Activated CD8-positive, alpha-beta T cell treated with anti-CD3 and anti-CD28 coated beads, Interleukin-2, amount 10 ng/mL, durations not matched to agents 7 days and 5 days (primary cell): ENCODE measurements around the gene METTL17. TPM values are rescaled to one million over a fixed set of nuclear protein-coding genes. Genes with fewer than 3 reads are reported as not detected.
"Not testable (repeated sequence)": the region's sequence is repeated elsewhere in the genome, so short reads cannot be mapped to it uniquely, and the experiment has no call there.

Experiments
- ATAC-seq: fragments of 150-1000 bp; cut with Tn5 transposase; one replicate; pipeline ENCODE4 v1.10.0; 2021; ENCODE audit warnings: moderate library complexity
- CTCF ChIA-PET: fragments of 350-600 bp; sonication (Branson Sonifier 250); formaldehyde crosslinking; loops from one replicate; lab custom pipeline; 2021; ENCODE audit warnings: antibody characterized with exemption; lab: Charles Lee
- POLR2A ChIA-PET: fragments of 350-600 bp; sonication (Branson Sonifier 250); formaldehyde crosslinking; loops from one replicate; lab custom pipeline; 2021; ENCODE audit warnings: antibody characterized with exemption; lab: Charles Lee
- DNase-seq: peaks from one replicate; pipeline ENCODE4 v3.0.0-alpha.2; 2020
- H3K27ac Mint-ChIP-seq: one replicate; pipeline ENCODE4 v1.8.0; 2021; ENCODE audit warnings: mild to moderate bottlenecking, mixed read lengths
- H3K27me3 Mint-ChIP-seq: one replicate; pipeline ENCODE4 v1.8.0; 2021; ENCODE audit warnings: low read depth, mixed read lengths
- H3K36me3 Mint-ChIP-seq: one replicate; pipeline ENCODE4 v1.8.0; 2021; ENCODE audit warnings: low read depth, mixed read lengths
- H3K4me1 Mint-ChIP-seq: one replicate; pipeline ENCODE4 v1.8.0; 2021; ENCODE audit warnings: low read depth, mixed read lengths
- H3K4me3 Mint-ChIP-seq: one replicate; pipeline ENCODE4 v1.8.0; 2021; ENCODE audit warnings: mild to moderate bottlenecking, mixed read lengths
- H3K9me3 Mint-ChIP-seq: one replicate; pipeline ENCODE4 v1.8.0; 2022; ENCODE audit warnings: mixed read lengths; ENCODE audit not compliant: insufficient read depth
- total RNA-seq, 2 experiments: library from RNA; stranded (reverse); gene quantifications; one replicate each; pipeline ENCODE4 v1.2.3, GENCODE V29; 2021

Gene METTL17
- total RNA-seq, 2 experiments from 2014 or later, result 97.5 to 103 TPM

GRCh38 chr14:20997115-20997514 lies 7.3 kb downstream of the METTL17 start:
- POLR2A ChIA-PET, result no interaction called here
- CTCF ChIA-PET, result interaction anchor here (1.0 to 11.9 kb wide), 5 partner anchors 8 to 108 kb away, joined by 3 to 126 read pairs (median 13); no protein-coding TSS in a partner anchor
- ATAC-seq (no peak), DNase-seq (no peak)
- Mint-ChIP-seq H3K4me1 (peaks cover 17% of the 10 kb centered on the region), H3K36me3 (peaks cover 47% of the 10 kb centered on the region), H3K27ac (no peak overlapping the region), H3K9me3 (no peaks in the 10 kb centered on the region), H3K27me3 (no peaks in the 10 kb centered on the region), H3K4me3 (no peak overlapping the region)

- Mint-ChIP-seq H3K27me3 (no peaks in the 10 kb centered on the region), H3K9me3 (no peaks in the 10 kb centered on the region), H3K27ac (no peak overlapping the region), H3K4me1 (peaks cover 15% of the 10 kb centered on the region), H3K4me3 (no peak overlapping the region), H3K36me3 (peaks cover 46% of the 10 kb centered on the region)
- POLR2A ChIA-PET, result interaction anchor here (0.5 kb wide), 1 partner anchor 9 kb away, joined by 4 read pairs; no protein-coding TSS in a partner anchor
- DNase-seq, result no peak
- CTCF ChIA-PET, result interaction anchor here (1.0 to 11.9 kb wide), 5 partner anchors 8 to 108 kb away, joined by 3 to 126 read pairs (median 13); no protein-coding TSS in a partner anchor
- ATAC-seq, result no peak
Measured at GRCh38 chr14:20997564-20997963, 7.8 kb downstream of the METTL17 start.

DNA sequence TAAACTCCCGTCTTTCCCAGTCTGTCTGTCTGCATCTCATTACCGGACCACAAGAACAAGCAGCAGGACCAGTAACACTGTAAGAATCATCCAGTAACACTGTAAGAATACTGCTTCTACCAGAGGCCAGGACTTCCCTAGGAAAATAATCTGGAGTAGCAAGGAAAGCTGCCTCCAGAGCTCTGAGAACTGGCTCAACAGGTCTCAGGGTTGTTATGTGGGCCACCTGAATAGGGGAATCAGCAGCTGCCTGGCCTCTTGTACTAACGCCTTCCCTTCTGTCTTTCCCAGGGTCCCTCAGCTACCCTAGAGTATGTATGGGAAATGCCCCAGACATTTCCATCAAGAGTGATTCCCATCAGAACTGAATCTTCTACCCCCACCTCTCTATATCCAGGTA lies 8.4 kb downstream of the METTL17 start:
- Mint-ChIP-seq H3K4me1 (peaks cover 13% of the 10 kb centered on the region), H3K27ac (peak overlapping the region; percentile 51), H3K27me3 (no peaks in the 10 kb centered on the region), H3K9me3 (no peaks in the 10 kb centered on the region), H3K36me3 (peaks cover 42% of the 10 kb centered on the region), H3K4me3 (no peak overlapping the region)
- no peak for DNase-seq
- CTCF ChIA-PET, result interaction anchor here (1.2 to 11.9 kb wide), 4 partner anchors 17 to 107 kb away, joined by 3 to 126 read pairs (median 16); no protein-coding TSS in a partner anchor
- no peak for ATAC-seq
- POLR2A ChIA-PET, result no interaction called here

DNA sequence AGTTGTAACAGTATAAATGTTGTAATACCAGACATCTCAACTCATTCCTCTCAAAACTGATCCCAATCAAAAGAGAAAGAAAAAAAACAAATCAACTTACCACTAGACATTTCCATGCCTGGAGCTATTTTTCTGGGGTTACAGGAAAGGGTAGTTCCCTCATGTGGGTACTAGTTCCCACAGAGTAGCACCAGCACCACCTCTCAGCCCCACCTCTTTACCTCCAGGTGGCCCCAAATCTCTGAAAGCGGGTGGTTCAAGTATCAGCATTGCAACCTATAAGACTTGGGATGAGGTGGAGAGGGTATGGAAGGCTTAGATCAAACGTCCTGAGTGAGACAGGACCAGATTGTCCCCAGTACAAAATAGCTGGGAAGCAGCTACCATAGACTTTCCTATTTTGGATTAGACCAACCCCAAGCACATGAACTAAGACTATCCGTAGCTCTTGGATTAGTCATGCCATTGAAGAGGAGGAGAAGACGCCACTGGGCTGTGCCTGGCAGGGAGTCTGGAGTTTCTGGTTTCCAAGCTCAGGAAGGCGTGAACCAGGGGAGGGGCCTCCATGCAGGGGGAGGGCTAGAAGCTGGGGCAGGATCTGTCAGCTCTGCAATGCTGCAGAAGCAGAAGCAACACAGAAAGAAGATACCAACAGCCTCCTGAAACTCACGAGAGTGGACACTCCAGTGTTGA lies 9.0 kb downstream of the METTL17 start, which contains the start of gene SLC39A2:
TSS of gene SLC39A2 (plus strand) at position 620 of the 693 bp plus-strand sequence. CDS start 154 bp downstream, outside the sequence.
- peak; percentile 20 for ATAC-seq
- Mint-ChIP-seq H3K27me3 (no peaks in the 10 kb centered on the region), H3K36me3 (peaks cover 39% of the 10 kb centered on the region), H3K4me1 (peaks cover 12% of the 10 kb centered on the region), H3K27ac (peak within 1 kb of the TSS; percentile 51), H3K4me3 (no peak within 1 kb of the TSS), H3K9me3 (no peaks in the 10 kb centered on the region)
- POLR2A ChIA-PET, result no interaction called here
- DNase-seq, result no peak
- CTCF ChIA-PET, result interaction anchor here (1.2 to 11.9 kb wide), 4 partner anchors 17 to 106 kb away, joined by 3 to 126 read pairs (median 16); no protein-coding TSS in a partner anchor

DNA sequence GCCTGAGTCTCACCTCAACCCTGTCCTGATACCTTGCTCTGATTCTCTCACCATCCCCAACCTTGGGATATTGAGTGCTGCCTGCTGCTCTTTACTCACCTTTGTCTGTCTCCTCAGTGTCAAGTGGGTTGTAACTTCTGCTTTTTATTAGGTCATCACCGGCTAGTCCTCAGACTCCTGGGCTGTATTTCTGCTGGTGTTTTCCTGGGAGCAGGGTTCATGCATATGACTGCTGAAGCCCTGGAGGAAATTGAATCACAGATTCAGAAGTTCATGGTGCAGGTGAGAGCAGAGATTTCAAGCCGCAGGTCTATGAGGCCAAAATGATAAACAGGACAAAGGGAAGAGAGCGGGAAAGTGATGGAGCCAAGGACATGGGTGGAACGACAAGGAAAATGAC lies 9.8 kb downstream of the METTL17 start:
- Mint-ChIP-seq H3K4me1 (peaks cover 12% of the 10 kb centered on the region), H3K9me3 (no peaks in the 10 kb centered on the region), H3K36me3 (peaks cover 33% of the 10 kb centered on the region), H3K27me3 (no peaks in the 10 kb centered on the region), H3K27ac (no peak overlapping the region), H3K4me3 (no peak overlapping the region)
- ChIA-PET POLR2A (no interaction called here), CTCF (interaction anchor here (11.9 kb wide), 1 partner anchor 16 kb away, joined by 126 read pairs; no protein-coding TSS in a partner anchor)
- DNase-seq (no peak), ATAC-seq (no peak)

DNA sequence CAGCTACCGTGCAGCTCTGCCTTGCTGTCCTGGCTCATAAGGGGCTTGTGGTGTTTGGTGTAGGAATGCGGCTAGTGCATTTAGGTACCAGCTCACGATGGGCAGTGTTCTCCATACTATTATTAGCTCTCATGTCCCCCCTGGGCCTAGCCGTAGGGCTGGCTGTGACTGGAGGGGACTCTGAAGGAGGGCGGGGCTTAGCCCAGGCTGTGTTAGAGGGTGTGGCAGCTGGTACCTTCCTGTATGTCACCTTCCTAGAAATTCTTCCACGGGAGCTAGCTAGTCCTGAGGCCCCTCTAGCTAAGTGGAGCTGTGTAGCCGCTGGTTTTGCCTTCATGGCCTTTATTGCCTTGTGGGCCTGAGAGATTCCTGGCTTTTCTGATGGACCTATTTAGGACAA lies 11.4 kb downstream of the METTL17 start:
- Mint-ChIP-seq H3K4me1 (peaks cover 12% of the 10 kb centered on the region), H3K9me3 (no peaks in the 10 kb centered on the region), H3K27ac (no peak overlapping the region), H3K27me3 (no peaks in the 10 kb centered on the region), H3K4me3 (no peak overlapping the region), H3K36me3 (peaks cover 17% of the 10 kb centered on the region)
- DNase-seq, result no peak
- ATAC-seq, result no peak
- POLR2A ChIA-PET, result no interaction called here
- CTCF ChIA-PET, result interaction anchor here (1.0 to 11.9 kb wide), 4 partner anchors 10 to 104 kb away, joined by 3 to 126 read pairs (median 4); no protein-coding TSS in a partner anchor

DNA sequence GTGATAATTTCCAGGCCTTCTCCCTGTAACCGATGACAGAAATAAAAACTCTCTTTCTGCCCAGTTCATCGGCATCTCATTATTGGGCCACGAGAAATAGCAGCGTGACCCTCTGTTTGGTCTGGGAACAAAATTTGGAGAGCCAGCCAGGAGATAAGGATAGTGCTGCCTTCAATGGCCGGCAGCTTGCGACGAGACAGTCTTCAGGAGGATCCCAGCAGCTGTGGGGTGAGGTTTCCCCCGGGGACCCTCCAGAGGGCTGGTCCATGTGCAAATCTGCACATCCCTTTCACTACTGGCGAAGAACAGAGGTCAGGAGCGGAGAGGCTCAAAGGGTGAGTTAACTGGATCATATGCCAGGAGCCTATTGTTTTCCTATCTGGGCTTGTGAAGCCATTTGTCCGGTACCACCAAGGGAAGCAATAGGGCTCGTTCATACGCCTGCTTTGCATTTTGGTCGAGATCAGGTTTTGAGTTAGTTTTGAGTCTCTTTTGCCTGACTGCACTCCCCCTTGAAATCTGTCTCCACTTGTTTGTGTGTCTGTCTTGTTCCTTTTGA lies 14.1 kb downstream of the METTL17 start:
- Mint-ChIP-seq H3K9me3 (no peaks in the 10 kb centered on the region), H3K4me1 (no peaks in the 10 kb centered on the region), H3K27ac (no peak overlapping the region), H3K36me3 (no peaks in the 10 kb centered on the region), H3K27me3 (no peaks in the 10 kb centered on the region), H3K4me3 (no peak overlapping the region)
- ATAC-seq, result no peak
- ChIA-PET CTCF (interaction anchor here (0.9 to 11.9 kb wide), 6 partner anchors 9 to 101 kb away, joined by 3 to 126 read pairs (median 9); no protein-coding TSS in a partner anchor), POLR2A (no interaction called here)
- no peak for DNase-seq

- not testable (repeated sequence) for H3K27ac Mint-ChIP-seq, H3K9me3 Mint-ChIP-seq, H3K36me3 Mint-ChIP-seq, ATAC-seq, DNase-seq, H3K4me3 Mint-ChIP-seq, H3K4me1 Mint-ChIP-seq
- POLR2A ChIA-PET, result interaction anchor here (0.7 kb wide), 1 partner anchor 146 kb away, joined by 3 read pairs; no protein-coding TSS in a partner anchor
- H3K27me3 Mint-ChIP-seq, result peaks cover 18% of the 10 kb centered on the region
- CTCF ChIA-PET, result interaction anchor here (7.7 to 9.2 kb wide), 2 partner anchors 85 to 94 kb away, joined by 138 to 193 read pairs; partner anchors contain the start of gene TMEM253
Measured at GRCh38 chr14:21009721-21010120, 19.9 kb downstream of the METTL17 start.

DNA sequence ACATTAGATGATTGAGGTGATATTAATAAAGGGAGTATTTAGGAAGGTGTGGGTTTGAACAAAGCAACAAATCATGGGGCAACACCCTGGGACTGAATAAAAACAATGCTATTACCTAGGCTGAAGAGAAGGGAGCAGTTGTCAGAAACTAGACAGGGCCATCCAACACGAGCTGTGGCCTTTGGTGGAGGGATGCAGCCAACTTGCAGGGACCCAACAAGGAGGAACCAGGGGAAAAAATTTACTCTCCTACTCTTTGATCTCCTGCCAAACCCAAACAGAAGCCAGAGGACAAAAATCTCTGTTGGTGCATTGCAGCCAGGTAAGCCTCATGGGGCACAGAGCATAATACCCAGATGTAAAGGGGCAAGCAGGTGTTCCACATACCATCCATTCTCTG lies 21.4 kb downstream of the METTL17 start:
- ChIA-PET CTCF (interaction anchor here (1.4 to 9.2 kb wide), 4 partner anchors 30 to 92 kb away, joined by 4 to 193 read pairs (median 155); partner anchors contain the start of genes RNASE7 and TMEM253), POLR2A (no interaction called here)
- DNase-seq, result no peak
- Mint-ChIP-seq H3K27ac (no peak overlapping the region), H3K4me3 (no peak overlapping the region), H3K27me3 (peaks cover 21% of the 10 kb centered on the region), H3K4me1 (no peaks in the 10 kb centered on the region), H3K36me3 (no peaks in the 10 kb centered on the region), H3K9me3 (no peaks in the 10 kb centered on the region)
- no peak for ATAC-seq

DNA sequence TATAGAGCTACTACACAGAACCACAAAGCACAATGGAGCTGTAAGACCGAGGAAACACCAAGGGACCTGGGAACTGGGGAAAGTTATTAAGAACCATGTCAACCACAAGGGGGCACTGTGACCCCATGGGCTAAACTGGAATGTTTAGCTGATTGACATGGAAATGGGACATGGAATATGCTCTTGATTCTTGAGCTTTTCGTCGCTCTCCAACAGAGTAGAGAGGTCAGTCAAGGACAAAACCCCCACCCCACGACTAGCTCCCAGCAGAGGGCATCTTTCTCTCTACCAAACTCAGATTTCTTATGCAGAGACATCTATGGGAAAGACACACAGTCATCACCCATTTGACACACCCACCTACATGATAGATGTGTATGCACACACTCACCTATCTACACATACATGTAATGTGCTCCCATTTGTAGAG lies 25.0 kb downstream of the METTL17 start:
- Mint-ChIP-seq H3K27me3 (peaks cover 21% of the 10 kb centered on the region), H3K27ac (no peak overlapping the region), H3K4me1 (no peaks in the 10 kb centered on the region), H3K9me3 (no peaks in the 10 kb centered on the region), H3K36me3 (no peaks in the 10 kb centered on the region), H3K4me3 (no peak overlapping the region)
- POLR2A ChIA-PET, result interaction anchor here (1.0 to 1.5 kb wide), 2 partner anchors 25 to 89 kb away, joined by 3 to 6 read pairs; no protein-coding TSS in a partner anchor
- DNase-seq (peak; percentile 82), ATAC-seq (peak; percentile 80)
- CTCF ChIA-PET, result interaction anchor here (0.6 to 9.2 kb wide), 40 partner anchors 9 to 953 kb away, joined by 3 to 193 read pairs (median 6); partner anchors contain the start of genes ARHGEF40, NDRG2, OR5AU1 and RNASE13

DNA sequence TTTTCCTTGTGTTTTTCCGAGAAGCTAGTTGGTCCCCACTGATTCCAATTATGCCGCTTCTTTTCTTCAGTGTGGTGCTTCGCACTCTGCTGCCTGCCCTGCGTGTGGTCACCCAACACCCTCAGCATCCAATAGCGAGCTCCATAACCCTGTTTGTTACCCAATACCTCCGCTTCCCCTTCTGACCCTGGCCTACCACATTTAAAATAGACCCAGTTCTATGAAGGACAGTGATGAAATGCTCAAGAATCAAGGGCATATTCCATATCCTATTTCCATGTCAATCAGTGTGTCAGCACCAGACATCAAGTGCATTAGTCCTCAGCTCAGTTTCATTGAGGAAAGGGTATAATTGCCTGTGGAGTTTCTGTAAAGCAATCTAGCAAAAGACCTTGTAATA lies 25.5 kb downstream of the METTL17 start:
- H3K27ac Mint-ChIP-seq, result no peak overlapping the region
- ChIA-PET CTCF (interaction anchor here (0.9 to 9.2 kb wide), 36 partner anchors 8 to 287 kb away, joined by 3 to 193 read pairs (median 8); partner anchors contain the start of genes ARHGEF40, NDRG2, RNASE13 and RNASE7), POLR2A (interaction anchor here (1.0 to 1.5 kb wide), 2 partner anchors 25 to 89 kb away, joined by 3 to 6 read pairs; no protein-coding TSS in a partner anchor)
- DNase-seq, result no peak
- no peaks in the 10 kb centered on the region for H3K9me3 Mint-ChIP-seq
- H3K36me3 Mint-ChIP-seq, result no peaks in the 10 kb centered on the region
- H3K4me1 Mint-ChIP-seq, result no peaks in the 10 kb centered on the region
- ATAC-seq, result no peak
- H3K4me3 Mint-ChIP-seq, result no peak overlapping the region
- peaks cover 21% of the 10 kb centered on the region for H3K27me3 Mint-ChIP-seq
